ENCODE data around the gene PRF1.

PRF1 gene

DNA sequence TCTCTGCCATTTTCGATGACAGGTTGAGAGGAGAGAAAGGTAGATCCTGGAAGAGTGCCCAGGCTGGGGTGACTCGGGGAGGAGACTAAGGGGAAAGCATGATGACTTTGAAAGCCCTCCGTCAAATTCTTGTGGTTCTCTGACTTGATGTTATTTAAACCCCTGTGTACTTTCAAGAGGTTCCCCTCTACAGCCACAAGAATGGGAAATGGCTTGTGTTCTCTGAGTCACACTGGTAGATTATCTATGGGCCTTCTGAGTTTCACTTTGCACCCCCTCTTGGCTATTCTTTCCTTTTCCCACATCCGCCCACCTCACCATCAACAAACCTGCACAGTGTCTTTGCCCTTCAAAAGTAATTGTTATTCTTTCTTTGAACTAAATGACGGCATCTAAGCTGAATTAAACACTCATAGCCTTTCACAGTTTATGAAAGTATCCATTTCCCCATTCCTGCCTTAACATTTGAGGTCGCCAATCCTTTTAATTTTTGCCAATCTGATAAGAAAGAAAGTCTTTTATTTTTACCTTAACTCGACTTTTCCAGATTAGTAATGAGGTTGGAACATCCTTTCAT lies 24.1 kb downstream of the PRF1 start:
- TF ChIP-seq, protein P1, sequence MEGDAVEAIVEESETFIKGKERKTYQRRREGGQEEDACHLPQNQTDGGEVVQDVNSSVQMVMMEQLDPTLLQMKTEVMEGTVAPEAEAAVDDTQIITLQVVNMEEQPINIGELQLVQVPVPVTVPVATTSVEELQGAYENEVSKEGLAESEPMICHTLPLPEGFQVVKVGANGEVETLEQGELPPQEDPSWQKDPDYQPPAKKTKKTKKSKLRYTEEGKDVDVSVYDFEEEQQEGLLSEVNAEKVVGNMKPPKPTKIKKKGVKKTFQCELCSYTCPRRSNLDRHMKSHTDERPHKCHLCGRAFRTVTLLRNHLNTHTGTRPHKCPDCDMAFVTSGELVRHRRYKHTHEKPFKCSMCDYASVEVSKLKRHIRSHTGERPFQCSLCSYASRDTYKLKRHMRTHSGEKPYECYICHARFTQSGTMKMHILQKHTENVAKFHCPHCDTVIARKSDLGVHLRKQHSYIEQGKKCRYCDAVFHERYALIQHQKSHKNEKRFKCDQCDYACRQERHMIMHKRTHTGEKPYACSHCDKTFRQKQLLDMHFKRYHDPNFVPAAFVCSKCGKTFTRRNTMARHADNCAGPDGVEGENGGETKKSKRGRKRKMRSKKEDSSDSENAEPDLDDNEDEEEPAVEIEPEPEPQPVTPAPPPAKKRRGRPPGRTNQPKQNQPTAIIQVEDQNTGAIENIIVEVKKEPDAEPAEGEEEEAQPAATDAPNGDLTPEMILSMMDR (conservative IDR thresholded peaks at IDR 0.05; ENCODE audit: low read depth, low read length), result no peak
- peak; percentile 67 for DNase-seq (ENCODE audit: low read depth)
- H3K4me3 ChIP-seq (ENCODE audit: low read length), result no peak overlapping the region

DNA sequence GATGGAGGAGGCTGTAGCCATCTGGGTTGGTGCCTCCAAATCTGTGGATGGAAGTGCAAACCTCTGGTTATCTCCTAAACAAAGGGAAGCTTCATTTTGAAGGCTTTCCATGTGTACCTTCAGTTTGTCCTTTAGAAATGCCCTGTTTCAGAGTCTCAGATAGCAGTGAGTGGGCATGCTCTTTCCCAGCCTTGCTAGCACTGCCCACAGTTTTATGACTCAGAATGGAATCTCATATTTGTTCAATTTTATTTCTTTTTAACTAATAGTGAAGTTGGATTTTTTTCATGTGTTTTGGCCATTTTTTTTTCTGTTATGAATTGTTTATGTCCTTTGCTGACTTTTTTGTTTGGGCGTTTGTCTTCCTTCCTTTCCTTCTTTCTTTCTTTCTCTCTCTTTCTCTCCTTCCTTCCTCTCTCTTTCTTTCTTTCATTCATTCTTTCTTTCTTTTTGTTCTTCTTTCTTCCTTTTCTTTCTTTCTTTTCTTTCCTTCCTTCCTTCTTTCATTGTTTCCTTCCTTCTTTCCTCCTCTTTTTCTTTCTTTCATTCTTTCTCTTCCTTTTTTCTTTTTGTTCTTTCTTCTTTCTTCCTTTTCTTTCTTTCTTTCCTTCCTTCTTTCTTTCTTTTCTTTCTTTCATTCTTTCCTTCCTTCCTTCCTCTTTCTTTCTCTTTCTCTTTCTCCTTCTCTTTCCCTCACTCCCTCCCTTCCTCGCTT lies 25.6 kb downstream of the PRF1 start:
- TF ChIP-seq, protein P1 (conservative IDR thresholded peaks at IDR 0.05; ENCODE audit: low read depth, low read length), result no peak
- no peak for DNase-seq (ENCODE audit: low read depth)
- no peak overlapping the region for H3K4me3 ChIP-seq (ENCODE audit: low read length)

DNA sequence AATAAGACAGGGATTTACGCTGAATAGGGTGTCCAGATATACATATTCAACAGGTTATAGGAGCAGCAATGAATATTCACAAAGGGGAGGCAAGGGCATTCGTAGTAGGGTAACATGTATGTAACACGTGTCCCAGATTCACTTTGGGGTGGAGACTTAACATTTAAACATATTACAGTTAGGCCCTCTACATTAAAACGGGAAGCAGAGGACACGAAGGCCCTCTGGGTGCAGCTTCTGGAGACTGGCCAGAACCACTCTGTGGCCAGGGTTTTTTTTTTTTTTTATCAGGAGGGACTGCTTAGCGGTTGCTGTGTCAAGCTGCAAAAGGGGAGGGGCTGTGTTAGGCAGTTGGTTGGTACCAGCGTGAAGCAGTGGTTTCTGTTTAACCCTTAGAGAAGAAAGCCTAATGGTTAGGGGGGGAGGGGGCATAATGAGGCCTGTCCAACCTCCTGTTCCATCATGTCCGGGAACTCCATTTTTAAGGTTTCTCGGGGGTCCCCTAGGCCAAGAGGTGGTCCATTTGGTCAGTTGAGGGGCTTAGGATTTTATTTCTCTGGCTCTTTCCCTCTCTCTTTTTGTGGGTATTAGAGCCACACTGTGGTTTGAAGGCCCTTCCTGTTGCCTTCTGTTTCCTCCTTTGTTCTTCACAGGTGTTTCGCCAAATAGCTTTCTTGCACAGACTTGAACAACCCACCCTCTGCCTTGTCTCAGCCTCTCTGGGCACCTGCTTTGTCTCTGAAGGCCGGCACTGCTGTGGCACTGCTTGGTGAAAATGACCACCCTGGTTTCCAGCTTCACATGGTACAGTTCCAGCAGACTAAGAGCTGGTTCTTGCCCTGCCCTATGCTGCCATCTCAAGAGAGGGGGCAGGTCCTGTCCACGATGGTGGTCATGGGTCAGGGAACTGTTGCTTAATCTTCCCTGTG lies 26.4 kb downstream of the PRF1 start:
- DNase-seq (ENCODE audit: low read depth), result peak; percentile 87
- TF ChIP-seq, protein P1 (conservative IDR thresholded peaks at IDR 0.05; ENCODE audit: low read depth, low read length), result no peak
- H3K4me3 ChIP-seq (ENCODE audit: low read length), result no peak overlapping the region

DNA sequence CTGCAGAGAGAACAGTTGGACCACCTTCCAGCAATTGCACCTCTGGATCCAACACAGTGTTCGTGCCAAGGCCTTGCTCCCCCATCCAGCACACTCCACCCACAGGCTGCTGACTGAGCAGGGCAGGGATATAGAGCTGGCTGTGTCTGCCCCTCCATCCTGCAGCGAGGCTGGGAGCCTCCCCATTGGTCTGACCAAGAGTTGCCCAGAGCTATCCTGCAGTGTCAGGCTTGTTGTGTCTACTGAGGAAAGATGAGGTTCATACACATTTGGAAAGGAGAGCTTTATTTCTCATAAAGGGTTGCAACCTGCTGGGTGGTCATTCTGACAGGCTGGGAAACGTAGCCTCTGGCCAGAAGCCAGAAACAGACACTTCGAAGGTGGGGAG lies 27.1 kb downstream of the PRF1 start:
- DNase-seq (ENCODE audit: low read depth), result no peak
- no peak overlapping the region for H3K4me3 ChIP-seq (ENCODE audit: low read length)
- TF ChIP-seq, protein P1 (conservative IDR thresholded peaks at IDR 0.05; ENCODE audit: low read depth, low read length), result no peak

DNA sequence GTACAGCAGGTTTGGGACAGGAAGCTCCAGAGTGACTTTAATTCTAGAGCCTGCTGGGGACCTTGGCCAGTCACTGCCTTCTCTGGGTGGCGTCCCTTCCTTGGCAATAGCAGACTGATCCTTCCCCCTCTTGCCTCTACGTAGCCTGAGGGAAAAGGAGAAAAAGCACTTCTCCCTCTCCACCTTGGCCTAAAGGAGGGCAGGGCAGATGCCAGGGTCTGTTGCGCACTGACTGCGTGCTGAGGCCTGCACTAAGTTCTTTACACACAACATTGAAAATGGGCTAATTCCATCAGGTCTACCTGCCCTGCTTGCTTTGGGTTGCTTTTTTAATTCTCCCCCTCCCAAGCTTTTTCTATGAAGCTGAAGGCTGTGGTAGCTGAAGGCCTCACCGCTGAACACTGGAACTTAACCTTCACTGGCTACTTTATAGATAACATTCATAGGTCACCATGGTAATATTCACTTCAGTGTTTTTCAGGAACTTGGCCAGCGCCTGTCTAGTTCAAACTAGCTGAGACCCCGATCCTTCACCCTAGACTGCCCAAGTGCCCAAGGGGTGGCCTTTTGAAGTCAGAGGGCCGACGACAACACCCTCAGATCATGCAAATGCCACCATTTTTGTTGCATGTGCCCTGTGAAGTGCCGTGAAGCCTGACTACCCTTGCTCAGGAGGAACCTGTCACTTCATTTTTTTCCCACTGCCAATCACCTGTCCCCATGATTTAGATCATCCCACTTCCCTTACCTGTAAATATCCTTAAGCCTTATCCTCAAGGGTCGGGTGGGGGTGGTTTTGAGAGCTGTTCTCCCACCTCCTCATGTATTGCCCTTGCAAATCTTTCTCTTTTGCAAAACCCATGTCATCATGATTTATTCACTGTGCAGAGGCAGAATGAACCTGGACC lies 28.7 kb downstream of the PRF1 start:
- no peak overlapping the region for H3K4me3 ChIP-seq (ENCODE audit: low read length)
- TF ChIP-seq, protein P1 (conservative IDR thresholded peaks at IDR 0.05; ENCODE audit: low read depth, low read length), result no peak
- no peak for DNase-seq (ENCODE audit: low read depth)

DNA sequence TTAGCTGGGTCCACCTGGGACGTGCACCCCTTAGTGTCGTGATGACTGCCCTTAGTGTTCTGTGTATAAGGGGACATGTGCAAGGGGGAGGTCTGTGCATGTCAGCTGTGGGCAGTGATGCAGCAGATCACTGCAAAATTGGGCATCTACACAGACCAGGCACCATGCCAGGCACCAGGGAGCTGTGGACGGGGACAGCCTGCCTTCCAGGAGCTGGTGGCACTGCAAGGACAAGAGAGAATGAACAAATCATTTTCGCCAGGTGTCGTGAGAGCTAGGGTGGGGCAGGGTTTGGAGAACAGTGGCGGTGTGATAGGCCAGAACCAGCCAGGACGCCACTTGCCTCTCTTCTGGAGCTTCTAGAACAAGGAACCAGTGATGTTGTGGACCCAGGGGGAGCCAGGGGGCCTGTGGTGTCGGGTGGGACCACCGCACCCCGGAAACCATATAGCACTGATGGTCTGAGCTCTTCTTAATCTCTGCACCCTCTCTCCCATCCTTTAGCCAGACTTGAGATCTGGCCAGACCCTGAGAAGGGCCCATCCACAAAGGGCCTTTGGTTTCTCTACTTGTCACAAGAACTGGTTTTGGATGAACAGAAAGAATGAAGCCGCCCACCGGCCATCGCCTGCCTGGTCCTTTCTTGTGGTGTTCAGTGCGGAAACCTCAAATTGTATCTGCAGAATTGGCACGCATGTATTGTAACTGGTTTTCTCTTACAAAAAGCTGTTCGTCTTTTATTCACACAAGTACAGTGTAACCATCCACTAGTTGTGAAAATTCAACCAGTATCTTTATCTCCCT lies 30.7 kb downstream of the PRF1 start:
- DNase-seq (ENCODE audit: low read depth), result no peak
- TF ChIP-seq, protein P1 (conservative IDR thresholded peaks at IDR 0.05; ENCODE audit: low read depth, low read length), result no peak
- H3K4me3 ChIP-seq (ENCODE audit: low read length), result no peak overlapping the region
